ENCODE data around the gene LRRC15.

Gene LRRC15

DNA sequence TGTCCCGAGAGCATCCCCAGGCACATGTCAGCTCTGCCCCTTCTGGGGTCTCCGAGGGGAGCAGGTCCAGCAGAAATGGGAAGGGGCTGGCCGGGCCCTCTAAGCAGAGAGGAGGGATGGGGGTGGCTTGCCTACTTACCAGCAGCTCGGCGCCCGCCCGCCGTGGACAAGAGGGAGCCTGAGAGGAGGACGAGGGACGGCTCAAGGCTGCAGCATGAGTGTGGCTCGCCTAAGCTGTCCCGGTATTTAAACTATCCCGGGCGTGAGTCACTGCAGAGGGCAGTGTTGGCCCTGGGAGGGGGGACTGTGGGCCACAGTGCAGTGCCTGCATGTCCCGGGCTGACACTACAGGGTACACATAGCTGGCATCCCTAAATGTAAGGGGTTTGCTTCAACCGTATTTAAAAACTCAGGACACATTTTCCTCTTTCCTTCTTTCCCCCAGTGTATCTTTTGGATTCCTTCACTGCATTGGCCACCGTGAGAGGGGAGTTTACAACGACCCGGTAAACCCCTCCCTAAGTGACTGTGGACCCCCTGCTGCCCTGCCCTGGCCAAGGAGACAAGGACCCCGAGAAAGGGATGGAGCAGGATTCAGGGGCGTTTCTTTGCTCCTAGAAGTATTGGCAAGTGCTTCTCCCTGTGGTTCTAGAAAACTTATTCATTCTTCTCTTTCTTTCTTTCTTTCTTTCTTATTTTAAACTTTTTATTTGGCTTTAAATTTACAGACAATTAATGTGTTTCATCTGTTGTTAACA lies at the start of gene LRRC15:
Gene LRRC15 (minus strand): TSS at position 222 of the 758 bp plus-strand sequence. CDS start 8,700 bp downstream, outside the sequence.
- DNase-seq, result no peak

DNA sequence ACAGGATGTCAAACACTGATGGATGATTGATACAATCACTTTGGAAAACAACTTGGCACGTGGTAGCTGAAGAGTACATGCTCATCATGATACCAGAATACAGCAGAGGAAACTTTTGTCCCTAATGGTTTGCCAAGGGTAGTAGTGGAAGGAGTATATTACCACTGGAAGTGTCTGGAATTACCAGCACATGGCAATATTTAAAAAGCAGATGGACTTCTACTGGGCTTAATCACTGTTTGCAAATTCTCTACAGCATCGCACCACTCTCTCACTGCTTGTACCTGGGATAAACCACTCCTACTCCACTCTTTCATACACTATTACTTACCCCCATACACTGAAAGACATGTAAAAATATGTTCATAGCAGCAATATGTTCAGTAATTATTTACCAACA lies 49.1 kb upstream of the LRRC15 start:
- no peak for DNase-seq

DNA sequence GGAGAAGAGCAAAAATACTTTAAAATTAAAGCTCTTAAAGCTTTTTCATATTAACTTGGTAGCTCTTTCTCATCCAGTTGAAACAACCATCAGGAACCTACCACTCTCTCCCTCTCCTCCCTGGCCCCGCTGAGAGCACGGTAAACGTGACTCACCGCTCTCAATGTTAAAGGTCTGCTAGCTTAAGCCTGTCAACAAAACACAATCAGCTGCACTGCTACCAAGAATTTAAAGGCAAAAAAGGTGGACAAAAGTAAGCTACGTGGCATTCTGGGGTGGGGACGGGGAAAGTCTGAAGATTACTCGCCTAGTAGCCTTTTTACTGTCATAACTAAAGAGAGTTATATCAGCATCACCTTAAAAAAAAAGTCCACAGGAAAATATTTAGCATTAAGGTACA lies 37.9 kb upstream of the LRRC15 start:
- no peak for DNase-seq

DNA sequence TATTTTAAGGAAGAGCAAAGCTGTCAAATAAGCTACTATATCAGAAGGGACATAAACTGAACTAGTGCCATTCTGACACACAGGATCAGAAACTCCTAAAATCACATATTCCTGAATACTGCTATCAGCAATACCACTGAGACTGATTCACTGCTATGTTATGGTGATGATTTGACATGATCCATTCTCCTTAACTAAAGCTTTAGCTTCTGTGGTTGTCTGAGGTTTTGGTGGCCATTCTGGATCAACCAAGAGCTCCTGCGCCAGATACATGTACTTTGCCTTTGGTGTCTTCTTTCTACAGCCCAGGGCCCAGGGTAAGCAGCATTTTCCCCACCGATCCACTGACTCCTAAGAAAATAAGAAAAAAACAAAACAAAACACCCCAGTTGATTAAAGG lies 36.2 kb upstream of the LRRC15 start:
- no peak for DNase-seq

DNA sequence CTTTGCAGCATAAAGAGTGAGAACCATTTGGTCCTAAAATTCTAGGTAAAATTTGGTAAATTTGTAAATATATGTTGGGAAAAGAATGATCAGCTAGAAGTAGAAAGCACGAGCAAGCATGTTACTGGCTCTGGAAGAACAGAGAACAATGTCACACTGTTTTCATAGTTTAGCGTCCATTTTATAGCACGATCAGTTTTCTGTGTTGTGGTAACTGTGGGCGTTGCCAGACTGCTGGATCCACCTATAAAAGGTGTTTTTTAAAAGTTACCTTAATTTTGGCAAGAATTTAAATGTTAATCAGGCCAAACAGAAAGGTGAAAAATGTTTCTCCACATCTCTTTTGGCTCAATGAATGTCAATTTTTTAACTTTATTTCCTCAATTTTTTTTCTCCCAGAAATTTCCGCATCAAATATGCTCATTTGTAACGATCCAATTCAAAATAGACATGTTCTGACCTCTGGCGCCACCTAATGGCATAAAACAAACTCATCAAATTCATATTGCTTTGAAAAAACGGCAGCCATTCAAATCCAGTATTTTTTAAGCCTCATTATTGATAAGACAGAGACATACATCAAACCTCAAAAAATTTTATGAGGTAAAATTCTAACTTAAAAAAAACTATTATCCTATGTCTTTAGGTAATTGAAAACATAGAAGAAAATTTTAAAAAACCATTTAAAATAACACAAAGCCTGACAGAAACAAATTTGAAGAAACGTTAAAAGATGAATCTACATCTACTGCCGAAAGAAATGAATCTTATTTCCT lies 35.0 kb upstream of the LRRC15 start:
- no peak for DNase-seq

DNA sequence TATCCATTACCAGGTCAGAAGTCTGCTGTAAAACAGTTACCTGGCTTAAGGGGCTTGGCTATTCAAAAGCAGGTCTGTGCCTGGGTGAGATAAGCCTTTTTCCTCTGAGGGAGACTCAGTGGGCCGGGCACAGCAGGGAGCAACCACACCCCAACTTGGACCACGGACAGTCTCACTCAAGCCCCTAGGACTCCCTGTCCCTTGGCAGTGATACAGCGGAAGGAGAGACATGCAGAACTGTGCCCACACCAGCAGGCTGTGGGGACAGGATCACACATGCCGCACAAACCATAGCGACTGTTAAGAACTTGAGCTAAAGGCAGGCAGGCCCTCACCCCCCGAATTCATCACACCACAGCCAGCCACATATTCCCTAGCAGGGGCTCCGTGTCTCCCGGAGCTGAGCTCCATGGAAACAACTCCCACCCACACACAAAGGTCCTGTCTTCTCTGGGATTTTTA lies 32.4 kb upstream of the LRRC15 start:
- no peak for DNase-seq

DNA sequence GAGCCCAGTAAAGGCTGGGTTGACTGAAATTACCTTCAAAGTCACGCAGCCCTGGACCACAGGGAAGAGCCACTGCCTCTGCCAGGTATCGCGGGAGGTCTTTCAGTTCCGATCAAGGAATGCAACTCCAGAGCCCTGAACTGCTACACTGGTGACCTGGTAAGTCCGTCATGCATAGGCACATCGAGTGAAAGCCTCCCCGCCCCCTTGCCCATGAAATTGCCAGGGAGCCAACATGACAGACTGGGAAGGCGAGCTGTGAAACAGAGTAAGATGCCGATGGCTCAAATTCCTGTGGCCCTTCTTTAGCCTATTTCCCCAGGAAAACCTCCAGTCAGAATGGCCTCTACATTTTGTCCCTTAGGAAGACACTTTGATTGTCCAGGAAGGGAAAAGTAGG lies 31.8 kb upstream of the LRRC15 start:
- DNase-seq, result no peak

DNA sequence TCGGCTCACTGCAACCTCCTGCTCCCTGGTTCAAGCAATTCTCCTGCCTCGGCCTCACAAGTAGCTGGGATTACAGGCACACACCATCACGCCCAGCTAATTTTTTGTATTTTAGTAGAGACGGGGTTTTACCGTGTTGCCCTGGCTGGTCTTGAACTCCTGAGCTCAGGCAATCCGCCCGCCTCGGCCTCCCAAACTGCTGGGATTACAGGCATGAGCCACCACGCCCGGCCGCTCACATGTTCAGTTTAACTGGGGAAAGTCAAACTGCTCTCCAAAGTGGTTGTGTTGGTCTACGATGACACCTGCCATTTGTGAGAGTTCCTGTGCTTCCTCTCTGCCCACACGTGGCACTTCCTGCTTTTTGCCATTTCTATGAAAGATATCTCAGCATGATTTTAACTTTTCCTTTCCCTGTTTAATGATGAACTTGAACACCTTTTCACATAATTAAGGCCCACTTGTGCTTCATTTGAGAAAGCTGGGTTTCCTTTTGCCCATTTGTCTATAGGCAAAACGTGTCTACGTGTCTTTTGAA lies 30.4 kb upstream of the LRRC15 start:
- no peak for DNase-seq

DNA sequence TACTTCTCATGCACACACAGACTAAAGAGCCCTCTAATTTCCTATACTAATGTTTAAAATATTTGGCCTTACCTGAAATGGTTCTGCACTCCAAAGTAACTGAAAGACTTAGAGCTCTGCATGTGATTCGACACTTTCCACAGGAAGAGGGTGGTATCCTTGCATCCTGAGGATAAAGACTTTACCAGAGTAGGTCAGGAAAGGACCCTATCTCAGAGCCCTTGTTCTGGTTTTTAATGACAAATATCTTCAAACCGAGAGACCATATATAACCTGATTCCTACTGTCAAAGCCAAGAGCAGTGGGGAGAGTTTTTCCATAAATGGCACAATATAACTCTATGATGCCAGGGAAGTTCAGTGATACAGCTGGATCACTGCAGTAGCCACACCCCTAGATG lies 29.6 kb upstream of the LRRC15 start, which contains the start of gene GP5:
Gene GP5 (minus strand): TSS at position 101 of the 400 bp plus-strand sequence. CDS start 984 bp downstream, outside the sequence.
- no peak for DNase-seq

DNA sequence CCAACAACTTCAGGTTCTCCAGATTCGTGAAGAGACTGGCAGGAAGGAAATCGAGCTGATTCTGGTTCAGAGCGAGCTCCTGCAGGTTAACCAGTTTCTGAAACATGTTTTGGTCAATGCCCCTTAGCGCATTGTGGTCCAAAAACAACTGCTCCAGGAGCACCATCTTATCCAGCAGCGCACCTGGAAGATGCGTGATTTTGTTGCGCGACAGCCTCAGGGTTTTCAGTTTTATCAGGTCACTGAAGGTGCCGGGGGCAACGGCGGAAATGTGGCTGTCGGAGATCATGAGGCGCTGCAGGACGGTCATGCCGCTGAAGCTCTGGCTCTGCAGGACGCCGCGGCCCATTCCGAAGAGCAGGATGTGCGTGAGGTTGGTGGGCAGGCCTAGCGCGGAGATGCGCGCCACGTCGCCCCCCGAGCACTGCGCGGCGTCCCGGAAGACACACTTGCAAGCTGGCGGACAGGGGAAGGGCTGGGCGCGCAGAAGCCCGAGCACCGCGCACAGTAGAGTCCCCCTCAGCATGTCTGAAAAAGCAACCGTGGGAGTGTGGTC lies 28.3 kb upstream of the LRRC15 start:
- DNase-seq, result peak; percentile 19

DNA sequence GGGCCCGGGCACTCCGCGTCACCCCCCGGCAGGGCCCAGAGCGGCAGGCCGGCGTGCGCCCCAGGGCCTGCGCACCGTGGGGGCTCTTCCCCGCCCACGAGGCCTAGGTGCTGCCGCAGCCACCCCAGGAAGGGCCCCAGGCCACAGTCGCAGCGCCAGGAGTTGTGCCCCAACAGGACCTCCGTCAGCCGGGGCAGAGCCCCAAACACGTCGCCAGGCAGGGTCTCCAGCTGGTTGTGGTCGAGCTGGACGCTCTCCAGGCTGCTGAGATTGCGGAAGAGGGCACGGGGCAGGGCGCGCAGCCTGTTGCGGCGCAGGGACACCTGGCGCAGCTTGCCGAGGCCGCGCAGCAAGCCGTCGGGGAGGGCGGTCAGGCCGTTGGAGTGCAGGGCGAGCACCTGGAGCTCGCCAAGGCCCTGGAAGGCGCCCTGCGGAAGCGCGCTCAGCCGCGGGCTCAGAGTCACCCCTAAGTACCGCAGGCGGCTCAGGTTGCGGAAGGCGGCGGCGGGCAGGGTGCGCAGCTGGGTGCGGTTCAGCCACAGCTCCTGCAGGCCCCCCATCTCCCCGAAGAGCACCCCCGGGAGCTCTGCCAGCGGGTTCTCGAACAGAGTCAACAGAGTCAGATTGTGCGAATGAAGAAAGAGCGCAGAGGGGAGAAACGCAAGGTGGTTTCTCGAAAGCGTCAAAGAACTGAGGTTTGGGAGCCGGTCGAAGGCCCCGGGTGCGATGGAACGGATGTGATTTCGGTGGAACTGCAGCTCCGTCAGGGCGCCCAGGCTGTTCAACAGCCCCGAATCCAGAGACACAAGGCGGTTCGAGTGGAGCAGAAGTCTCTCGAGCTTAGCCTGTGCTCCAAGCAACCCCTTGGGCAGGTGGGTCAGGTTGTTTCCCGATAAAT lies 27.6 kb upstream of the LRRC15 start:
- peak; percentile 17 for DNase-seq

DNA sequence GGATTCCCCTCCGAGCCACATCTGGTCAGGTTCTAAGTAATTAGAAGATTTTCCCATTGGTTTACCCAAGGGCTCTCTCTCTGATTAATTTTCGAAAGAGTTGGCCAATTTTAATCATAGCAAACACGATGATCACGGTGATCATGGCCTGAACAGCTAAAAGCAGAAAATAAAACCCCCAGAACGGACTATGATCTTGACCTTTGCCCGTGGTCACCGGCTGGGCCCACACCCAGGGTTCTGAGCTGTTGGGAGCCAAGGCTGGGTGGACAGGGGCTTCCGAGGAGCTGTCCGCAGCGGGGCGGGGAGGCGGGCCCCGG lies 27.0 kb upstream of the LRRC15 start:
- DNase-seq, result no peak

DNA sequence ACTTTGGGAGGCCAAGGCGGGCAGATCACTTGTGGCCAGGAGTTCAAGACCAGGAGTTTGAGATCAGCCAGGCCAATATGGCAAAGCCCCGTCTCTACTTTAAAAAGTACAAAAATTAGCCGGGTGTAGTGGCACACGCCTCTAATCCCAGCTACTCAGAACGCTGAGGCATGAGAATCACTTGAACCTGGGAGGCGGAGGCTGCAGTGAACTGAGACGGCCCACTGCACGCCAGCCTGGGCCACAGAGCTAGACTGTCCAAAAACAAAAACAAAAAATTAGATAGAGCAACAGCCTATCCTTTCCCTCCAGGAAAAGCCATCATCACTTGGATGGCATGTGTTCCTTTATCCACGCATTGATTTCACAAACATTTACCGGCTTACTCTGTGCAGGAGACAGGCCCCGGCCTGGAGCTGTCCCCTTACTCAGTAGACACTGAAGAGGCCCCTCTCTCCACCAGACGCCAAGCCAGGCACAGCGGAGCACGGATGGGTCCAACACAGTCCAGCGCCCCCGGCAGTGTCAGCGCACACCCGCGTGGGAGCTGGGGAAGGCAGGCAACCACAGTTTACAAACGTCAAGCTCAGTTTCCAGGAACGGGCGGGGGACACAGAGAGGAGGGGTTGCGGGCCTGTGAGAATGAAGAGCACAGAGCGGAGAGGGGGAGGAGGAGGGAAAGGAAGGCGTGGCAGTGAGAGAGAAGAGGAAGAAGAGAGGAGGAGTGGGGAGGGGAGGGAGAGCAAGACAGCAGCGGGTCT lies 26.4 kb upstream of the LRRC15 start:
- peak; percentile 50 for DNase-seq

DNA sequence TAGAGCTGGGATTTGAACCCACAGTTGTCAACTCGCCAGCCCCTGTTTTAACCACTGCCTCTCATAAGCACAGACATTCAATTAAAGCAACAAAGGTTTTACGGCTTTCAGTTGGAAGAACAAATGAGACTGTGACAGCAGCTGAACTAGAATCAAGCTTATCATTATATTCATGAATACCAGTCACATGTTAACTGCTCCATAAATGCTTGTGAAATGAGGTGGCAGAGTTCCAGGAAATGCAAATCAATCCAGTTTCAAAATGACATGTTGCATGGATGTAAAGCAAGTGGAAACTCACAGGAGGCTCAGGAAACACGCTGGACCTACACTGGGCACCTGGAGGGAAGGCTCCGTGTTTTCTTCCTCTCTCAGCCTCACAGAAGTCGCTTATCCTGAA lies 25.7 kb upstream of the LRRC15 start:
- DNase-seq, result no peak

DNA sequence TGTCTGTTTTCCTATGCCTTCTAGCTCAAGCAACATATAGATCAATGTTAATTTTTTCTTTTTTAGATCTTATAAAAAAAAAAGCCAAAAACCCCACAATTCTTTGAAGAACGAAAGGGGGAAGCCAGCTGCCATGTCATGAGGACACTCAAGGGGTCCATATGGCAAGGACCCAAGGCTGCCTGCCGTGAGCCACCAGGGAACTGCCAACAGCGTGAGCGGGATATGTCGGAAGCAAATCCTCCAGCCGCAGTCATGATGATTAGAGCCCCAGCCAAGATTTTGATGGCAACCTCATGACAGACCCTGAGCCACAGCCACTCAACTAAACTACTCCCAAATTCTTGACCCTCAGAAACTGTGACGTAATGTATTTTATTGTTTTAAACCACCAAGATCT lies 23.0 kb upstream of the LRRC15 start:
- DNase-seq, result no peak

DNA sequence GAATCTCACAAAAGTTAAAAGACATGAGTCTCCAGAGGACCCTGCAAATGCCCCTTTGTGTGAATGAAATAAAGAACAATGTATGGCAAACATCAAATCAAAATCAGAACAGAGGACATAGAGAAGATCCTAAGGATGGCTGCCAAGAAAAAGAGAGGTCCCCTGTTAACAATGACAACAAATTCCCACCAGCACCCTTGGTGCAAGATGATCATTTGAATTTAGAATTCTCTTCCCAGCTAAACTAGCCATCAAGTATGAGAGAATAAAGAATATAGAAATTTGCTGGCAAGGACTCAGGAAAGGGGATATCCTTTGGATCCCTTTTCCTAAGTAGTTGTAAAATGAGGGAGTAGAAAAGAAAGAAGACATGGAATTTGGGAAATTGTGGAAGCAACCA lies 21.3 kb upstream of the LRRC15 start:
- no peak for DNase-seq

DNA sequence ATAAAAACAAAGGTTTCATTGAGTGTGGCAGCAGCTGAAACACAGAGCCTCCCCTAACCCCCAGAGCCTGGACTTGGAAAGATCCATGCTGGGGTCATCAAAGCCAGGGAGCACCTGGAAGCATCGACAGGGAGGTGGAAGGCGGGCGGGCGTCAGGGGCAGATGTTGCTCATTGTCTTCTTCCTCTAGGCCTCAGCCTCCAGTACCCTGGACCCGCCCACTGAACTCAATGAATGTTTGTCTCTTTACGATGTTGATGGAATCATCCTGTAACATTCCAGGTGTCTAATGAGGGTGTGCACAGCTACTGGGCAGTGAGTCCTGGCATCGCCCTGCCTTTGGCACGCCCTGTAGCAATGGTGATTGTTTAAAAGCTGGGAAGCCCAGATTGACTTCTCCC lies 19.7 kb upstream of the LRRC15 start:
- no peak for DNase-seq

DNA sequence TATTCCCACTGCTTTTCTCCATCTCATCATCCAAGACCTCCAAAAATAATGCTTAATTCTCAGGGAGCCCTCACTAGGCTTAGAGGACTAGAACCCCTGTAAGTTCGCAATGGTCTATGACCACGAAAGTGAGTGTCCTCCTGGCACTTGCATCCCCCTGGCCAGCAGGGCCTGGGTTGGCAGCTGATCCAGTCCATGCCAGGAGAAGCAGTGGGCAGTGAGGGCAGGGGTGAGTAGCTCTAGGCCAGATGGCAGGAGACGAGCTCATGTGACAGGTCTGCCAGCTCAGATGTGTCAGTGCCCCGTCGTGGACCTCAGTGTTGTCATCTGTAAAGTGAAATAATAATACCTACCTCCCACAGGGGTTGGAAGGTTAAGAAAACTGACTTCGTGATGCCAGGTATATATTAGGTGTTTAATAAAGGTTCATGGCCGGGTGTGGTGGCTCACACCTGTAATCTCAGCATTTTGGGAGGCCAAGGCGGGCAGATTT lies 18.4 kb upstream of the LRRC15 start:
- no peak for DNase-seq

DNA sequence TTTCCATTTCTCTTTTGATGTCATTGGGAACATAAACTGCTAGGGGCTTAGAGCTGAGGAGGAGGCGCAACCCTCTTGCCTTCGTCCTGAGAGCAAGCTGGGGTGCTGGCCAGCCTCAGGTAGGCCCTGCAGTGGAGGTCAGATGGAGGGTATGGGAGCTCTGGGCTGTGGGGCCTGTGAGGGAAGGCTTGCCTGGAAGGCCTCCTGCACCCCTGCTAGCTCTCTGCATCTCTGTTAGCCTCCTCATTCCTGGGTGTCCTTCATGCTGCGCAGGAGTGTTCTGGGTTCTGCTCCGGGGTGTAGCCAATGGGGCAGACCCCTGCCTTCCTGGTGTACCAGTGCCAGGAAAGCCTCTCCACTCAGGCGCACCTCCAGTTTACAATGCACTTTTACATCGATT lies 17.7 kb upstream of the LRRC15 start:
- no peak for DNase-seq

DNA sequence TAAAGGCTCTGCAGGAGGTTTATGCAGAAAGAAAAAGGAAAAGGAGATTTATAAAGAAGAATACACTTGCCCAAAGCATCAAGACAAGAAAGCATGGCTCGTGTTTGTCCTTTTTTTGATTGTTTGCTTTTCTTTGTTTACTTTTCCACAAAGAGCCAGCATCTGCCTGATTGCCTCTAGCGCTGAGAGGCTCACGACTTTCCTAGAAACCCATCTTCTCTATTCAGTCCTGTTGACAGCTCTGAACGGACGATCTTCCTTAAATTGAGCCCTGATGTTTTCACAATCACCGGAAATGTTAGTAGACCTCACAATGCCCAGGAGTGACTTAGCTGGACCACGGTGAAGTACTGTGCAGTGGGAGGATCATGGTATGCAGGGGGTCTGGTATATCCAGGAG lies 17.1 kb upstream of the LRRC15 start:
- no peak for DNase-seq

DNA sequence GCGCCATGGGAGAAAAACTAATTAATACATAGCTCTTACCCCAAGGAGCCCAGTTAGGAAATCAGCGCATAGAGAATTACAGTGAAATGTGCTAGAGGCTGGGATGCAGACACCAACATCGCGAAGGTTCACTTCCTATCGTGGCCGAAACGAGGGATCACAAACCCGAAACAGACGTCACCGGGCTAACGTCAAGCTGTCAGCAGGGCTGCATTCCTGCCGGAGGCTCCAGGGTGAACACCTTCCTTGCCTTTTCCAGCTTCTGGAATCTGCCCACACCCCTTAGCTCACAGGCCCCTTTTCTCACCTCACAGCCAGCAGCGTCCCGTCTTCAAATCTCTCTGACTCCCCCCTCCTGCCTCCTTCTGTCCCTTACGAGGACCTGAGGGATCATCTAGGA lies 16.5 kb upstream of the LRRC15 start:
- no peak for DNase-seq

DNA sequence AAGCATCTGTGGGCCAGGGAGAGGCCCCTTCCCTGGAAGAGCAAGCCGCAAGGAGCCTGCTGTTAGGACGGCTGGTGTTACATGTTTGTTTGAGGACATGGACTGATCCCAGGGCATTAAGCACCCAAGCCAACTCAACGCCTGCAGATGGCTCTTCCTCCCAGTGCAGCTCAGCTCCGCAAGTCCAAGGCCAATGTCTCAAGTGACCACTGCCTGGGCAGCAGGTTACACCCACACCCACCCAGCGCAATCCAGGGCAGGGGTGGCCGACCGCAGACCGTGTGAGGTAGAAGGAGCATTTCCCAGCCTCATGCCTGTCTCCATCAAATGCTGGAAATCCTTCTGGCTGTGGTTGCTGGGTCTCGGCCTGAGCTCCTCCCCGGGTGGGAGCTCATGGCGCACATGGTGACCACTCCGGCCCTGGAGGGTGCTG lies 15.0 kb upstream of the LRRC15 start:
- DNase-seq, result no peak
